HepG2 (cell line): ENCODE data around the gene MIA3. TPM values are rescaled to one million over a fixed set of nuclear protein-coding genes. Genes with fewer than 3 reads are reported as not detected.

ENCODE experiments used
- EED ChIP-seq: sonication (generic); formaldehyde crosslinking; IDR thresholded peaks from 2 replicates; pipeline ENCODE4 v1.5.0; 2020; ENCODE audit warnings: mild to moderate bottlenecking, missing genetic modification reagents
- EP300 ChIP-seq, 3 experiments: sonication (generic) in 1 of 3; formaldehyde crosslinking in 1 of 3; IDR thresholded peaks; 2 replicates each; pipeline versions ENCODE4 v1.5.1 to v1.6.1; 2011 to 2020; ENCODE audit warnings: low read depth in 2 of 3, low read length in 2 of 3, borderline replicate concordance in 1 of 3, improper control_type of control experiment in 1 of 3, mild to moderate bottlenecking in 1 of 3, missing genetic modification reagents in 1 of 3, moderate library complexity in 1 of 3
- ERF ChIP-seq: IDR thresholded peaks from 2 replicates; pipeline ENCODE4 v1.6.1; 2018; ENCODE audit warnings: missing biosample characterization, missing genetic modification reagents
- HNRNPUL1 ChIP-seq: fragments of 200-400 bp; formaldehyde crosslinking; IDR thresholded peaks from 2 replicates; pipeline ENCODE4 v1.6.1; 2017; ENCODE audit warnings: low read depth, mild to moderate bottlenecking, low read length, moderate library complexity
- MTF2 ChIP-seq: sonication (generic); formaldehyde crosslinking; IDR thresholded peaks from 2 replicates; pipeline ENCODE4 v1.5.0; 2020; ENCODE audit warnings: missing genetic modification reagents, borderline replicate concordance
- MXD4 ChIP-seq: IDR thresholded peaks from 2 replicates; pipeline ENCODE4 v1.6.1; 2016; ENCODE audit warnings: mild to moderate bottlenecking, missing biosample characterization, missing genetic modification reagents
- NPAS2 ChIP-seq: sonication (generic); formaldehyde crosslinking; IDR thresholded peaks from 2 replicates; pipeline ENCODE4 v1.8.0; 2022; ENCODE audit warnings: mild to moderate bottlenecking, missing genetic modification reagents, borderline replicate concordance
- PPARG ChIP-seq: conservative IDR thresholded peaks from 2 replicates; pipeline ENCODE4 v1.6.1; 2016; ENCODE audit warnings: missing biosample characterization, missing genetic modification reagents
- RFX3 ChIP-seq: IDR thresholded peaks from 2 replicates; pipeline ENCODE4 v1.6.1; 2016; ENCODE audit warnings: missing biosample characterization, missing genetic modification reagents
- SAP130 ChIP-seq: IDR thresholded peaks from 2 replicates; pipeline ENCODE4 v1.6.1; 2016; ENCODE audit warnings: low read depth
- SP140L ChIP-seq: sonication (generic); formaldehyde crosslinking; IDR thresholded peaks from 2 replicates; pipeline ENCODE4 v1.4.0; 2020; ENCODE audit warnings: missing genetic modification reagents, borderline replicate concordance
- ZNF282 ChIP-seq: fragments of 450-650 bp; IDR thresholded peaks from 2 replicates; pipeline ENCODE4 v1.6.1; 2018; ENCODE audit not compliant: partially characterized antibody
- ZNF615 ChIP-seq: sonication (generic); formaldehyde crosslinking; IDR thresholded peaks from 2 replicates; pipeline ENCODE4 v1.5.0; 2020; ENCODE audit warnings: mild to moderate bottlenecking, missing genetic modification reagents, borderline replicate concordance
- ZNF652 ChIP-seq: IDR thresholded peaks from 2 replicates; pipeline ENCODE4 v1.6.1; 2016; ENCODE audit warnings: low read depth, borderline replicate concordance
- polyA plus RNA-seq, 8 experiments: library from polyadenylated mRNA; depleted of rRNA in 3 of 8; stranded (reverse) in 7 of 8; unstranded in 1 of 8; fragments of >200 nt; fragmentation: Illumina TruSeq in 4 of 8; extraction: Trizol in 4 of 8; gene quantifications; 2 replicates each; pipeline versions ENCODE4 v1.2.1 to v1.2.3, GENCODE V29; 2011 to 2016; ENCODE audit warnings: low read depth in 4 of 8, missing spikeins in 1 of 8, mixed read lengths in 1 of 8; ENCODE audit not compliant: insufficient read depth in 1 of 8
- total RNA-seq, 5 experiments: library from RNA; depleted of rRNA; stranded (reverse); fragments of >200 nt; fragmentation: Illumina TruSeq; extraction: Trizol; gene quantifications; 2 replicates each; pipeline ENCODE4 v1.2.3, GENCODE V29; 2016; ENCODE audit warnings: low read depth in 1 of 5
- TF ChIP-seq, protein P1 (sequence below): fragments of 450-650 bp; IDR thresholded peaks from 2 replicates; pipeline ENCODE4 v1.6.1; 2017; ENCODE audit warnings: mild to moderate bottlenecking
- TF ChIP-seq, protein P2 (sequence below): sonication (generic); formaldehyde crosslinking; IDR thresholded peaks from 2 replicates; pipeline ENCODE4 v1.9.0; 2022; ENCODE audit warnings: missing genetic modification reagents, mild to moderate bottlenecking, borderline replicate concordance
- TF ChIP-seq, protein P3 (sequence below): sonication (generic); formaldehyde crosslinking; IDR thresholded peaks from 2 replicates; pipeline ENCODE4 v1.4.0; 2020; ENCODE audit warnings: missing genetic modification reagents
- TF ChIP-seq, protein P4 (sequence below): sonication (generic); formaldehyde crosslinking; IDR thresholded peaks from 2 replicates; pipeline ENCODE4 v1.5.0; 2020; ENCODE audit warnings: missing genetic modification reagents, mild to moderate bottlenecking, borderline replicate concordance
- TF ChIP-seq, protein P5 (sequence below): sonication (generic); formaldehyde crosslinking; conservative IDR thresholded peaks from 2 replicates; pipeline ENCODE4 v1.4.0; 2020; ENCODE audit warnings: missing genetic modification reagents
- TF ChIP-seq, protein P6 (sequence below): sonication (generic); formaldehyde crosslinking; IDR thresholded peaks from 2 replicates; pipeline ENCODE4 v1.9.0; 2021; ENCODE audit warnings: missing genetic modification reagents, mild to moderate bottlenecking, borderline replicate concordance

The MIA3 gene
- total and polyA plus RNA-seq, 2 of the 13 experiments (the other 11 are each of a cell fraction or from before 2014, with no cell fraction given): 45.6 to 48.7 TPM

DNA sequence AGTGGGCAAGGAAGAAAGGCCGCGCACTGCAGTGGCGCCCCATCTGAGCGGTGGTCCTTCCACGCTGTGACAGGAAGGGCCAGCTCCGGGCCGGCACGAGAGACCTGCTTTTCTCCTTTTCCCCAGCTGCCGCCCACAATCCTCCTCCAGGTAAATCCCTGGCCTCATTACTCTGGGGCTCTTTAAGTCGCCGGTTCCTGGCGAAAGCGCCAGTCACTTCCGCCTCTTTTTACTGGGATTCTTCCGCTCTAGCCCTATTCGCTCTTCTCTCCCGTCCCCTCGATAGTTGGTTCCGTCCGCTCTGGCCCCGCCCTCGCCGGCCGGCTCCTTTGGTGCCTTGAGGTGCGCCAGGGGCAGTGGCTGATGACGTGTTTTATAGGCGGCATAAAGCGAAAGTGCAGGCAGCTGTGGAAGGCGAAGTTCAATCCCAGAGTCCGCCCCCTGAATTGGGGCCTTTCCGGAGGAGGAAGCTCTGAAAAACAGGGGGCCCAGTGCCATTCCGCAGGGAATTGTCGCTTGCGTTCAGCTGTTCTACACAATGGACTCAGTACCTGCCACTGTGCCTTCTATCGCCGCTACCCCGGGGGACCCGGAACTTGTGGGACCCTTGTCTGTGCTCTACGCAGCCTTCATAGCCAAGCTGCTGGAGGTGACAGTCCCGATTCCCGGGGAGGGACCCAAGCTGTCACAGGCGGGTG, 26.2 kb downstream of the MIA3 start (continued):
- TF ChIP-seq ZNF652 (no peak), RFX3 (CRISPR knock-in tag) (no peak), EP300 (IDR thresholded peaks at IDR 0.05; ENCODE audit: low read depth in 2 of 2, low read length in 2 of 2) (peak in 1 of 2 experiments; percentile 47; a peak in 2 of 4 replicates), EP300 (CRISPR knock-in tag; IDR thresholded peaks at IDR 0.05; ENCODE audit: borderline replicate concordance) (no peak), SP140L (no peak), MTF2 (CRISPR knock-in tag) (no peak), ZNF615 (no peak), SAP130 (CRISPR knock-in tag) (peak; percentile 99), ERF (CRISPR knock-in tag) (peak; percentile 76), PPARG (CRISPR knock-in tag) (peak; percentile 58), HNRNPUL1 (no peak), EED (peak; percentile 79), MXD4 (CRISPR knock-in tag) (peak; percentile 55; the same call in 1 of the 2 replicates), NPAS2 (CRISPR knock-in tag) (no peak), ZNF282 (no peak)
- TF ChIP-seq, protein P1, sequence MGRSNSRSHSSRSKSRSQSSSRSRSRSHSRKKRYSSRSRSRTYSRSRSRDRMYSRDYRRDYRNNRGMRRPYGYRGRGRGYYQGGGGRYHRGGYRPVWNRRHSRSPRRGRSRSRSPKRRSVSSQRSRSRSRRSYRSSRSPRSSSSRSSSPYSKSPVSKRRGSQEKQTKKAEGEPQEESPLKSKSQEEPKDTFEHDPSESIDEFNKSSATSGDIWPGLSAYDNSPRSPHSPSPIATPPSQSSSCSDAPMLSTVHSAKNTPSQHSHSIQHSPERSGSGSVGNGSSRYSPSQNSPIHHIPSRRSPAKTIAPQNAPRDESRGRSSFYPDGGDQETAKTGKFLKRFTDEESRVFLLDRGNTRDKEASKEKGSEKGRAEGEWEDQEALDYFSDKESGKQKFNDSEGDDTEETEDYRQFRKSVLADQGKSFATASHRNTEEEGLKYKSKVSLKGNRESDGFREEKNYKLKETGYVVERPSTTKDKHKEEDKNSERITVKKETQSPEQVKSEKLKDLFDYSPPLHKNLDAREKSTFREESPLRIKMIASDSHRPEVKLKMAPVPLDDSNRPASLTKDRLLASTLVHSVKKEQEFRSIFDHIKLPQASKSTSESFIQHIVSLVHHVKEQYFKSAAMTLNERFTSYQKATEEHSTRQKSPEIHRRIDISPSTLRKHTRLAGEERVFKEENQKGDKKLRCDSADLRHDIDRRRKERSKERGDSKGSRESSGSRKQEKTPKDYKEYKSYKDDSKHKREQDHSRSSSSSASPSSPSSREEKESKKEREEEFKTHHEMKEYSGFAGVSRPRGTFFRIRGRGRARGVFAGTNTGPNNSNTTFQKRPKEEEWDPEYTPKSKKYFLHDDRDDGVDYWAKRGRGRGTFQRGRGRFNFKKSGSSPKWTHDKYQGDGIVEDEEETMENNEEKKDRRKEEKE: no peak
- TF ChIP-seq, protein P2, sequence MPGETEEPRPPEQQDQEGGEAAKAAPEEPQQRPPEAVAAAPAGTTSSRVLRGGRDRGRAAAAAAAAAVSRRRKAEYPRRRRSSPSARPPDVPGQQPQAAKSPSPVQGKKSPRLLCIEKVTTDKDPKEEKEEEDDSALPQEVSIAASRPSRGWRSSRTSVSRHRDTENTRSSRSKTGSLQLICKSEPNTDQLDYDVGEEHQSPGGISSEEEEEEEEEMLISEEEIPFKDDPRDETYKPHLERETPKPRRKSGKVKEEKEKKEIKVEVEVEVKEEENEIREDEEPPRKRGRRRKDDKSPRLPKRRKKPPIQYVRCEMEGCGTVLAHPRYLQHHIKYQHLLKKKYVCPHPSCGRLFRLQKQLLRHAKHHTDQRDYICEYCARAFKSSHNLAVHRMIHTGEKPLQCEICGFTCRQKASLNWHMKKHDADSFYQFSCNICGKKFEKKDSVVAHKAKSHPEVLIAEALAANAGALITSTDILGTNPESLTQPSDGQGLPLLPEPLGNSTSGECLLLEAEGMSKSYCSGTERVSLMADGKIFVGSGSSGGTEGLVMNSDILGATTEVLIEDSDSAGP: peak; percentile 99
- TF ChIP-seq, protein P3, sequence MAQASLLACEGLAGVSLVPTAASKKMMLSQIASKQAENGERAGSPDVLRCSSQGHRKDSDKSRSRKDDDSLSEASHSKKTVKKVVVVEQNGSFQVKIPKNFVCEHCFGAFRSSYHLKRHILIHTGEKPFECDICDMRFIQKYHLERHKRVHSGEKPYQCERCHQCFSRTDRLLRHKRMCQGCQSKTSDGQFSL (CRISPR knock-in tag): peak; percentile 35; the same call in 1 of the 2 replicates
- TF ChIP-seq, protein P4, sequence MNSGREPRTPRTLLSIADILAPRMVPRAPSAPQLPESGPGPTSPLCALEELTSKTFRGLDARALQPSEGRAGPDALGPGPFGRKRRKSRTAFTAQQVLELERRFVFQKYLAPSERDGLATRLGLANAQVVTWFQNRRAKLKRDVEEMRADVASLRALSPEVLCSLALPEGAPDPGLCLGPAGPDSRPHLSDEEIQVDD (CRISPR knock-in tag): no peak
- TF ChIP-seq, protein P5, sequence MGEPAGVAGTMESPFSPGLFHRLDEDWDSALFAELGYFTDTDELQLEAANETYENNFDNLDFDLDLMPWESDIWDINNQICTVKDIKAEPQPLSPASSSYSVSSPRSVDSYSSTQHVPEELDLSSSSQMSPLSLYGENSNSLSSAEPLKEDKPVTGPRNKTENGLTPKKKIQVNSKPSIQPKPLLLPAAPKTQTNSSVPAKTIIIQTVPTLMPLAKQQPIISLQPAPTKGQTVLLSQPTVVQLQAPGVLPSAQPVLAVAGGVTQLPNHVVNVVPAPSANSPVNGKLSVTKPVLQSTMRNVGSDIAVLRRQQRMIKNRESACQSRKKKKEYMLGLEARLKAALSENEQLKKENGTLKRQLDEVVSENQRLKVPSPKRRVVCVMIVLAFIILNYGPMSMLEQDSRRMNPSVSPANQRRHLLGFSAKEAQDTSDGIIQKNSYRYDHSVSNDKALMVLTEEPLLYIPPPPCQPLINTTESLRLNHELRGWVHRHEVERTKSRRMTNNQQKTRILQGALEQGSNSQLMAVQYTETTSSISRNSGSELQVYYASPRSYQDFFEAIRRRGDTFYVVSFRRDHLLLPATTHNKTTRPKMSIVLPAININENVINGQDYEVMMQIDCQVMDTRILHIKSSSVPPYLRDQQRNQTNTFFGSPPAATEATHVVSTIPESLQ (CRISPR knock-in tag): no peak
- TF ChIP-seq, protein P6, sequence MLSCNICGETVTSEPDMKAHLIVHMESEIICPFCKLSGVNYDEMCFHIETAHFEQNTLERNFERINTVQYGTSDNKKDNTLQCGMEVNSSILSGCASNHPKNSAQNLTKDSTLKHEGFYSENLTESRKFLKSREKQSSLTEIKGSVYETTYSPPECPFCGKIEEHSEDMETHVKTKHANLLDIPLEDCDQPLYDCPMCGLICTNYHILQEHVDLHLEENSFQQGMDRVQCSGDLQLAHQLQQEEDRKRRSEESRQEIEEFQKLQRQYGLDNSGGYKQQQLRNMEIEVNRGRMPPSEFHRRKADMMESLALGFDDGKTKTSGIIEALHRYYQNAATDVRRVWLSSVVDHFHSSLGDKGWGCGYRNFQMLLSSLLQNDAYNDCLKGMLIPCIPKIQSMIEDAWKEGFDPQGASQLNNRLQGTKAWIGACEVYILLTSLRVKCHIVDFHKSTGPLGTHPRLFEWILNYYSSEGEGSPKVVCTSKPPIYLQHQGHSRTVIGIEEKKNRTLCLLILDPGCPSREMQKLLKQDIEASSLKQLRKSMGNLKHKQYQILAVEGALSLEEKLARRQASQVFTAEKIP (CRISPR knock-in tag): no peak
